D721Med (cell line): ENCODE data around the gene HTR7.

Source experiments
- DNase-seq: peaks from one replicate; pipeline ENCODE4 v3.0.0; 2011; ENCODE audit warnings: low spot score; ENCODE audit not compliant: insufficient read length
- FAIRE-seq: peaks from 2 replicates; lab custom pipeline; 2011; peaks lifted over from hg19 to GRCh38; lab: Jason Lieb, UNC
- CTCF ChIP-seq: IDR thresholded peaks from 2 replicates; pipeline ENCODE4 v1.5.1; 2012; ENCODE audit warnings: mild to moderate bottlenecking, control low read depth; ENCODE audit not compliant: insufficient read depth; ENCODE audit errors: missing control alignments

The HTR7 gene

GRCh38 chr10:90777621-90778020, 80.2 kb downstream of the HTR7 start:
- no peak for FAIRE-seq
- TF ChIP-seq CTCF, result no peak
- no peak for DNase-seq

GRCh38 chr10:90775351-90776028, 82.3 kb downstream of the HTR7 start:
- DNase-seq (no peak), FAIRE-seq (no peak)
- TF ChIP-seq CTCF, result no peak

- FAIRE-seq, result no peak
- TF ChIP-seq CTCF, result no peak
- no peak for DNase-seq
Observed at GRCh38 chr10:90769946-90770841, 87.6 kb downstream of the HTR7 start.

- peak; percentile 71 for TF ChIP-seq CTCF
- no peak for DNase-seq
- FAIRE-seq, result peak; percentile 84
Observed at GRCh38 chr10:90751107-90751997, 106.5 kb downstream of the HTR7 start.

GRCh38 chr10:90746829-90747228, 111.0 kb downstream of the HTR7 start:
- FAIRE-seq (no peak), DNase-seq (no peak)
- no peak for TF ChIP-seq CTCF

GRCh38 chr10:90745565-90745964, 112.3 kb downstream of the HTR7 start:
- no peak for DNase-seq
- no peak for TF ChIP-seq CTCF
- no peak for FAIRE-seq
